ENCODE data around the gene KDM5A. TPM values are rescaled to one million over a fixed set of nuclear protein-coding genes. Genes with fewer than 3 reads are reported as not detected.

Gene KDM5A
- total and polyA plus RNA-seq, 11 donors, result 4.7 to 55.6 (median 31.2) TPM

DNA sequence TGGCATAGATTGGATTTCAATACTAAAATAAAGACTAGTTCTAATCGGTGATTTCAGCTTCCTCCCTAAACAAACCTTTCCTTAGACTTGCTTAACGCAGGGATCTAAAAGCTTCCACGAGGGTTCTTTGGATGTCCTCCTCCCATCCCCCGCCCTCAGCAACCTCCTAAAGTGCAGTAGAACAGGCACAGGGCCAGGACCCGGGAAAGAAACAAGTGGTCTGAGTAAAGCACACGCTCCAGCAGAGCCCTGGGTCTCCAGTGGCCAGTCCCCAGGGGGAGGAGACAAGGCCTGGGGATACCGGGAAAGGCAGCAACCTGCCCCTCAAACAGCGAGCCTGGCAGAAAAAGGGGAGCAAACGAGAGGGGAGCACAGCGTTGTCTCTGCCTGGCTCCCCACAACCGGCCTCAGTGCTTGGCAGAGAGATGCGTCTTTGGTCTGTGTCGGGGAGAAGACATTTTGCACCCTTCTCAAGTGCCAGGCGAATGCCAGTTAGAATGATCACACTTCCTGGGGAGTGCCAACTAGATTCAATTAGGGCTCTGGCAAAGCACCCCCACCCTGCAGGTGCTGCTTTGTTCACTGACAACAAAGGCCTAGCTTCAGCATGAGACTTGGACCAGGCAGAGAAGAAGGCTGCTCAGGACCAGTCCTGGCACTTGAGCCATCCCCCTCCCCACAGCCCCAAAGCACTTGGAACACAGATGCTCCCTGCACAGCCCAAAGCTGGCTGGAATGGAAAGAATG is 158.0 kb downstream of the KDM5A start:
- no peak overlapping the region for H3K27ac ChIP-seq
- 60 to 71% (median 64%) methylated on average over 14 of the region's 14 CpGs for WGBS, 4 donors
- ATAC-seq (no peak), DNase-seq (no peak)
- intact Hi-C loops (cut with DNase I), result no loop called here
- H3K27me3 ChIP-seq, result no peaks in the 10 kb centered on the region
- no peak for TF ChIP-seq POLR2A (IDR thresholded peaks at IDR 0.05)
- no peaks in the 10 kb centered on the region for H3K4me1 ChIP-seq
- H3K9me3 ChIP-seq, result peaks cover 0 to 12% (median 0%) of the 10 kb centered on the region in 12 donors
- no peak overlapping the region for H3K4me3 ChIP-seq
- no peaks in the 10 kb centered on the region for H3K36me3 ChIP-seq

Other genes starting within 250 kb of the KDM5A start
- 1 to 10 TPM in 4 of 9 donors, under 1 TPM in 4, not detected in 1; 0.63 to 3.8 (median 0.99) TPM for gene SLC6A12, start 175.2 kb downstream of the KDM5A start, total RNA-seq
- under 1 TPM; 0.11 to 0.80 TPM for gene SLC6A12, start 175.2 kb downstream of the KDM5A start, polyA plus RNA-seq
- 1 to 10 TPM in 8 of 9 donors, under 1 TPM in 1; 0.87 to 4.6 (median 2.6) TPM for gene SLC6A13, start 126.5 kb downstream of the KDM5A start, total RNA-seq
- 1 to 10 TPM in 1 of 2 donors, under 1 TPM in 1; 0.79 to 4.3 TPM for gene SLC6A13, start 126.5 kb downstream of the KDM5A start, polyA plus RNA-seq
- gene CCDC77, start 12.3 kb upstream of the KDM5A start, total RNA-seq, result 1 to 10 TPM; 1.3 to 4.6 (median 2.6) TPM
- 1 to 10 TPM; 2.9 to 3.0 TPM for gene CCDC77, start 12.3 kb upstream of the KDM5A start, polyA plus RNA-seq
- gene B4GALNT3, start 70.6 kb upstream of the KDM5A start, total RNA-seq, result 10 to 100 TPM; 19.3 to 59.4 (median 31.5) TPM
- gene B4GALNT3, start 70.6 kb upstream of the KDM5A start, polyA plus RNA-seq, result 10 to 100 TPM; 34.6 to 38.7 TPM

All from heart left ventricle (tissue), 16 donors.